ENCODE data around the gene SETD3.
A peak's percentile ranks its signal among the peaks of the same experiment; 100 is the strongest.

SETD3 gene

GRCh38 chr14:99440278-99440677 is 40.4 kb downstream of the SETD3 start:
- CTCF ChIA-PET = no interaction called here
- H3K27ac Mint-ChIP-seq = no peak overlapping the region

GRCh38 chr14:99437706-99438105 is 43.0 kb downstream of the SETD3 start:
- CTCF ChIA-PET = no interaction called here
- no peak overlapping the region for H3K4me3 Mint-ChIP-seq
- H3K27ac Mint-ChIP-seq = peak overlapping the region; percentile 40
- DNase-seq = no peak
- no peaks in the 10 kb centered on the region for H3K27me3 Mint-ChIP-seq
- peaks cover 29% of the 10 kb centered on the region for H3K4me1 Mint-ChIP-seq
- peaks cover 54% of the 10 kb centered on the region for H3K36me3 Mint-ChIP-seq
- H3K9me3 Mint-ChIP-seq = no peaks in the 10 kb centered on the region

More at GRCh38 chr14:99440278-99440677, 40.4 kb downstream of the SETD3 start:
- H3K9me3 Mint-ChIP-seq = no peaks in the 10 kb centered on the region
- no peak overlapping the region for H3K4me3 Mint-ChIP-seq
- H3K27me3 Mint-ChIP-seq = no peaks in the 10 kb centered on the region
- no peak for DNase-seq
- peaks cover 29% of the 10 kb centered on the region for H3K4me1 Mint-ChIP-seq
- peaks cover 46% of the 10 kb centered on the region for H3K36me3 Mint-ChIP-seq

DNA sequence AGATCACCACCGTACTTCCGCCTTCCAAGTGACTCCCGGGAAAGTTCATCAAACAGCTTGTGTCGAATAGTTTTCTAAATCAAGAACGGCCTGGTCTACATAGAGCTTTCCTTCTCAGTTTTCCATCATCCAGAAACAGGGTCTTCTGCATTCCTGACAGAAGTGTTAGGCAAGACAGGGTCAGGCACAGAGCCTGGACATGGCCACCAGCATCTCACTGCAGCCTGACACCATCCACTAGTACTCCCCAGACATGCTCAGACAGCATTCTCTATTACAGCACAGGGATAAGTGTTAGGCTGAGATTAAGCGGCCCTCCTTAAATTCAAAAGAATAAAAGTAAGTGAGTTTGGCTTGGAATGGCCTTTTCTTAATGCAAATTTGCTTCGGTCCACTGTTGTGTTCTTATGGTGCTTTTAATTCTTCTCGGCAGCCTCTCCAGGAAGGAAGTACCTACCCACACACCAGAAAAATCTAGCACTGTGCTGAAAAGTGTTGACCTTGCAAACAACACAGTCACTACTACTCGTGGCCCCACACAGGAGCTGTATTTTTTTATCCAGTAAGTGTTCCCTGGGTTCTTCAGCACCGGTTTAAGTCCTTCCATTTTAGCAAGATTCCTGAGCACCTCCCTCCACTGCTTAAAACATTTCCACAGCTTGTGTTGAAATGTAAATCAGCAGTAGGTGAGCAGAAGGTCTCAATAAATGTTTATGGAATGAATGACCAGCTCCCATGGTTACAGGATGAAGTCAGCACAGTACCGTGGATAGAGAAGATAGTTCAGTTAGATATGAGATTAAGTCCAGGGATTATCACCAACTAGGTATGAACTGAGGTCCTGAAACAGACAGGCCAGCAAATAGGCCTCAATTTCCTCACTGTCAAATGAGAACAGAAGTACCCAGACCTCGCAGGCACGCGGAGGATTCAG is 44.1 kb downstream of the SETD3 start:
- no peaks in the 10 kb centered on the region for H3K9me3 Mint-ChIP-seq
- CTCF ChIA-PET = interaction anchor here (1.1 kb wide), 1 partner anchor 20 kb away, joined by 3 read pairs; no protein-coding TSS in a partner anchor
- peak overlapping the region; percentile 64 for H3K27ac Mint-ChIP-seq
- no peaks in the 10 kb centered on the region for H3K27me3 Mint-ChIP-seq
- no peak overlapping the region for H3K4me3 Mint-ChIP-seq
- peaks cover 22% of the 10 kb centered on the region for H3K4me1 Mint-ChIP-seq
- DNase-seq = no peak
- H3K36me3 Mint-ChIP-seq = peaks cover 52% of the 10 kb centered on the region

DNA sequence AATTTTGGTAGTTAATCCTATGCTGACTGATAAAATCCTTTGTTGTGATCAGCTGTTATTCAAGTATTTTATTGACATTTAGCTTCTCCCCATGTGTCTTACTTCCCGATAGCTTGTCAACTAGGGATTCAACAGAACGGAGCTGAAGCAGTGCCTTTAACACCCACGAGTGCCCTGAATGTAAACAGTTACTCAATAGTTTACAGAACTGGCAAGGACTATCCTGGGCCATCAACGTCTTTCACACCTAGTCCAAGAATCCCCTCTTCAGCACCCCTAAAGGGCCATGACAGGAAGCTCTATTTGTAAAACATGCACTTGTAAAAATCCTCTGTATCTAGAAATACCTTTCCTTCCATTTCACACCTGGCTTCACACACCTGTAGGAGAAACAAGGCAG is 45.3 kb downstream of the SETD3 start:
- CTCF ChIA-PET = interaction anchor here (0.7 to 1.2 kb wide), 2 partner anchors 19 to 42 kb away, joined by 3 to 6 read pairs; no protein-coding TSS in a partner anchor
- H3K36me3 Mint-ChIP-seq = peaks cover 58% of the 10 kb centered on the region
- no peaks in the 10 kb centered on the region for H3K9me3 Mint-ChIP-seq
- H3K4me3 Mint-ChIP-seq = no peak overlapping the region
- H3K27ac Mint-ChIP-seq = no peak overlapping the region
- peaks cover 24% of the 10 kb centered on the region for H3K4me1 Mint-ChIP-seq
- DNase-seq = no peak
- no peaks in the 10 kb centered on the region for H3K27me3 Mint-ChIP-seq

- Mint-ChIP-seq H3K4me3 (no peak overlapping the region), H3K27me3 (no peaks in the 10 kb centered on the region), H3K36me3 (peaks cover 69% of the 10 kb centered on the region), H3K9me3 (peaks cover 9% of the 10 kb centered on the region), H3K27ac (no peak overlapping the region), H3K4me1 (peaks cover 21% of the 10 kb centered on the region)
- DNase-seq = no peak
- CTCF ChIA-PET = no interaction called here
Measured at GRCh38 chr14:99432485-99432884, 48.2 kb downstream of the SETD3 start.

GRCh38 chr14:99431986-99432385 is 48.7 kb downstream of the SETD3 start:
- no peak overlapping the region for H3K27ac Mint-ChIP-seq
- no peaks in the 10 kb centered on the region for H3K27me3 Mint-ChIP-seq
- CTCF ChIA-PET = no interaction called here
- peaks cover 16% of the 10 kb centered on the region for H3K4me1 Mint-ChIP-seq
- H3K9me3 Mint-ChIP-seq = peaks cover 9% of the 10 kb centered on the region
- no peak for DNase-seq
- H3K36me3 Mint-ChIP-seq = peaks cover 67% of the 10 kb centered on the region
- no peak overlapping the region for H3K4me3 Mint-ChIP-seq

DNA sequence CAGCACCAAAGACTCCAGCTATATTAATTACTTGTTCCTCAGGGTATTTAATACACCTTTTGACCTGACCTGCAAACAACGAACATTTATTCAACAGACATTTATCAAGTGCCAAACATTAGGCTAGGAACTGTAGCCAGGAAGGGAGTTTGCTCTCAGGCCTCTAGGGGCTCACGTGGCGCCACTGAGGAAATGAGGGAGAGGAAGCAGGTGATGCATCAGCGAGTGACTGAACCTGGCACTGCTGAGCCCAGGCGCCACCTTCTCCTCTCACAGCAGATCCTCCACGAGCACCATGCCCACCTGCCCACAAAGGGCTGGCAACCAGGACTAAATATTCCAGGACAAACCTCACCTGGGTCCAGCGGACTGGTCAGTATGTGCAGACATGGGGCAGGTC is 50.2 kb downstream of the SETD3 start:
- DNase-seq = peak; percentile 39
- CTCF ChIA-PET = no interaction called here
- Mint-ChIP-seq H3K36me3 (peaks cover 62% of the 10 kb centered on the region), H3K27ac (no peak overlapping the region), H3K4me1 (peaks cover 6% of the 10 kb centered on the region), H3K9me3 (peaks cover 9% of the 10 kb centered on the region), H3K4me3 (no peak overlapping the region), H3K27me3 (no peaks in the 10 kb centered on the region)

DNA sequence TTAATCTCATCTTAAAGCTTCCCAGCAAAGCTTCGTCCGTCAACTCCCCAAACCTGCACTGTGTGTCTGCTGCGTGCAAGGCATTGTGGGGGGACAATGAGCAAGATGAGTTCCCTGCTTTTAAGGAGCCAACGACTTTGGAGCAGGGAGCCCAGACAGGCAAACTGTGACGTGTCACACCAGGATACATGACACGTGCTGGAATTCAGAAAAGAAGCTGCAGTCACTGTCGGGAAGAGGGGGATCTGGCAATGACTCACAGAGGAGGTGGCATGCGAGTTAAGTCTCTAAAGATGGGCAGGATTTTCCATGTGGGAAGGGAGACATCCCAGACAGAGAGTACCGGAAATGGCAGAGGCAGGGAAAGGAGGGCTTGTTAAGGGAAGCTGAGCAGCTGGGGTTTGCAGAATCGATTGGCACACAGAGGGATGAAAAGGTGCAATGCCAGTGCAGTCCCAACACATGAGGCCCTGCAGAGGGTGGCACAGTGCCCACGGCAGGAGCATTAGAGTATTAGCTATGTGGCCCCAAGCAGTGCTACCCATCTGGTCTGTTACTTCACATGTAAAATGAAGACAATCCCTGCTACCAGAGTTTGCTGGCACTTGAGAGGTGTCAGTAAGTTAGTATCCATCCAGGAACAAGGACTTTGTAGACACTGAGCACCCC is 52.9 kb downstream of the SETD3 start:
- CTCF ChIA-PET = interaction anchor here (1.0 to 1.3 kb wide), 2 partner anchors 32 to 35 kb away, joined by 3 read pairs; no protein-coding TSS in a partner anchor
- Mint-ChIP-seq H3K9me3 (peaks cover 9% of the 10 kb centered on the region), H3K27ac (no peak overlapping the region), H3K4me3 (no peak overlapping the region), H3K36me3 (peaks cover 53% of the 10 kb centered on the region), H3K27me3 (no peaks in the 10 kb centered on the region), H3K4me1 (peaks cover 9% of the 10 kb centered on the region)
- no peak for DNase-seq

GRCh38 chr14:99426813-99427346 is 53.8 kb downstream of the SETD3 start:
- CTCF ChIA-PET = interaction anchor here (1.0 to 1.3 kb wide), 2 partner anchors 31 to 34 kb away, joined by 3 read pairs; no protein-coding TSS in a partner anchor
- no peak for DNase-seq
- no peak overlapping the region for H3K27ac Mint-ChIP-seq

DNA sequence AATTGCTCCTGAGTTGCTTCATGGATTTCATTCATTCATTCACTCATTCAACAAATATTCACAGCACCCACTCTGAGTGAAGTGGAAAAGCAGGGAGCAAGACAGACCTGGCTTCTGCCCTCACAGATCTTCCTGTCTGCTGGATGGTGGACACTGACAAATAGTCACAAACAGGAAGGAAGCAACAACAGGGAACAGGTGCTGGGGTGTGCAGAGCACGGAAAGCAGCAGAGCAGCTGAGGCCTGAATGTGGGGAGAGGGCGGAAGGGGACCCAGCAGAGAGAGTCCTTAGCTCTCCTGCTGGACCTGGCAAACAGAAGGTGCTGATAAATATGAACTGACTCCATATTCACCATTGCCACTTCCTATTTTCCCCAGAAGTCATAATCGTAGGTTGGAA is 54.4 kb downstream of the SETD3 start:
- Mint-ChIP-seq H3K27ac (no peak overlapping the region), H3K27me3 (no peaks in the 10 kb centered on the region), H3K4me3 (no peak overlapping the region), H3K9me3 (peaks cover 9% of the 10 kb centered on the region), H3K4me1 (peaks cover 9% of the 10 kb centered on the region), H3K36me3 (peaks cover 44% of the 10 kb centered on the region)
- CTCF ChIA-PET = interaction anchor here (1.0 to 1.3 kb wide), 2 partner anchors 30 to 33 kb away, joined by 3 read pairs; no protein-coding TSS in a partner anchor
- no peak for DNase-seq

More at GRCh38 chr14:99426813-99427346, 53.8 kb downstream of the SETD3 start:
- Mint-ChIP-seq H3K27me3 (no peaks in the 10 kb centered on the region), H3K4me1 (peaks cover 9% of the 10 kb centered on the region), H3K9me3 (peaks cover 9% of the 10 kb centered on the region), H3K4me3 (no peak overlapping the region), H3K36me3 (peaks cover 48% of the 10 kb centered on the region)

DNA sequence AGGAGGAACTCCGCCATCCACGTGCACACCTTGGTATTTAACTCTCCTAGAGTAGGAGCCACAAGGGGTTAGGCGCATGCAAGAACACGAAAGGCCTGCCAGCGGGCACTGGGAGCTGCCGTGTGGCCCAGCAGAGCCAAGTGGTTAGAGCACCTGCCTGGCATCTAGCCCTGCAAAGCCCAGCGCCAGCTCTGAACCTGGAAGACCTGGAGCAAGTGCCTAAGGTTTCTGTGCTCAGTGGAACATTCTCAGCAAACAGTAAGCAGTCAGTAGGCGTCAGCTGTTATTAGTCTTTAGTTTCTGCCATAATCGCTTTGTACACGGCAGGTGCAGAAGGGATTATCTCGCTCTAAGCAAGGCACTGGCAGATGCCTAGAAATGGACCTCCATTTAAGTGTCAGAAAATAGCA is 55.4 kb downstream of the SETD3 start:
- CTCF ChIA-PET = no interaction called here
- H3K4me1 Mint-ChIP-seq = peaks cover 6% of the 10 kb centered on the region
- H3K36me3 Mint-ChIP-seq = peaks cover 37% of the 10 kb centered on the region
- no peak overlapping the region for H3K4me3 Mint-ChIP-seq
- H3K27me3 Mint-ChIP-seq = no peaks in the 10 kb centered on the region
- DNase-seq = no peak
- H3K9me3 Mint-ChIP-seq = peaks cover 9% of the 10 kb centered on the region
- no peak overlapping the region for H3K27ac Mint-ChIP-seq

DNA sequence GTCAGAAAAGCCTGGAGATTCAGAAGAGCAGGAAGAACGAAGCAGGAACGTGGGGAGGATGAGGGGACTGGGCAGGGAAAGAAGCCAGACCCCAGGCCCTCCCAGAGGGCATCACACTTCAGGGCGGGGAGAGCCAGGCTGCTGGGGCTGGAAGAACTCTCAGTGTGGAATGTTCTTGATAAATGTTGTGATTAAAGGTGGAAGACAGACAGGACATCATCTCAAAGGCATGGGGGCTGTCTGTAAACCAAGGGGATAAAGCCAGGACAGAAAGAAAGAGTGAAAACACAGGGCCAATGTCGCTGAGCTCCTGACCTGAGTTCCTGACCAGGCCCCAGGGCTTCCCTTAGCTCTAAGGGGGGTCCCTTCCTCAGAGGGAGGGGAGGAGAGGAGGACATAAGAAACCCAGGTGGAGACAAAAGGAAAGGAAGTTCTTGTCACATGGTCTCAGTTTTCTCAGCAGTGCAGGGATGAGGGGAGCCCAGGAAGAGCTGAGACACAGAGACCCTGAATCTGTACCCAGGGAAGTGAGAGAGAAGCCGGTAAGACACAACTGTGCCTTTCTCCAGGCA is 56.3 kb downstream of the SETD3 start:
- Mint-ChIP-seq H3K4me3 (no peak overlapping the region), H3K36me3 (peaks cover 33% of the 10 kb centered on the region), H3K27ac (peak overlapping the region; percentile 42), H3K9me3 (peaks cover 9% of the 10 kb centered on the region), H3K4me1 (peaks cover 6% of the 10 kb centered on the region), H3K27me3 (no peaks in the 10 kb centered on the region)
- no peak for DNase-seq
- CTCF ChIA-PET = no interaction called here

DNA sequence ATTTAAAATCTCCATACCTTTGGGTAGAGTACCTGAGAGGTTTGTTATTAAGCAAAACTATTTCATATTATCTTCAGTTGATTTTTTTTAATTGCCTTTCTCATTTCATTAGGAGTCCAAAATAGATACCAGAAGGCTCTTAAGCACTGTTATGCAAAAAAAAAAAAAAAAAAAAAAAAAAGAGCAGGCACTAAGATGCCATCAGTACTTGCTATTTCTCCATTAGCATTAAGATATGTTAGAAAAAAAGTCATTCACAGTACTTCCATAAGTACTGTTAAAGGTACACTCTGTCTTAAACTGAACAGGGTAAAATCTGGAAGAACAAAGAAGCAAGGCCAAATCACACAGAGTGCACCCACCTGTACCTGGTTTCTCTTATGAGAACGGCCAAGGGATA is 57.2 kb downstream of the SETD3 start:
- Mint-ChIP-seq H3K4me1 (peaks cover 8% of the 10 kb centered on the region), H3K4me3 (no peak overlapping the region), H3K9me3 (peaks cover 1% of the 10 kb centered on the region), H3K27ac (no peak overlapping the region), H3K36me3 (peaks cover 26% of the 10 kb centered on the region), H3K27me3 (no peaks in the 10 kb centered on the region)
- DNase-seq = no peak
- CTCF ChIA-PET = no interaction called here

Measured in activated naive CD4-positive, alpha-beta T cell treated with anti-CD3 and anti-CD28 coated beads, Interleukin-2, amount 10 ng/mL, durations not matched to agents 7 days and 5 days (primary cell).